K562 (cell line): Measurements from ENCODE around the gene TMCO4. TPM values are rescaled to one million over a fixed set of nuclear protein-coding genes. Genes with fewer than 3 reads are reported as not detected.
A peak's percentile ranks its signal among the peaks of the same experiment; 100 is the strongest.

ENCODE experiments used
- GABPA ChIP-seq: fragments of 200-800 bp; sonication (Bioruptor generic); conservative IDR thresholded peaks from 2 replicates; pipeline ENCODE4 v1.6.1; 2016; ENCODE audit warnings: low read depth, missing genetic modification characterization, missing compliant biosample characterization
- HDAC2 ChIP-seq: fragments of 450-650 bp; IDR thresholded peaks from 2 replicates; pipeline ENCODE4 v1.6.1; 2016; ENCODE audit warnings: mild to moderate bottlenecking
- KDM1A ChIP-seq, 2 experiments: fragments of 450-650 bp; IDR thresholded peaks; 2 replicates each; pipeline ENCODE4 v1.6.1; 2016; ENCODE audit warnings: mild to moderate bottlenecking in 2 of 2
- KLF1 ChIP-seq: fragments of 450-650 bp; IDR thresholded peaks from 2 replicates; pipeline ENCODE4 v1.6.1; 2016; ENCODE audit warnings: missing genetic modification characterization, missing compliant biosample characterization
- MCM7 ChIP-seq, 2 experiments: fragments of 450-650 bp; IDR thresholded peaks; 2 replicates each; pipeline ENCODE4 v1.6.1; 2016 to 2018
- RBM25 ChIP-seq: fragments of 200-400 bp; formaldehyde crosslinking; IDR thresholded peaks from 2 replicates; pipeline ENCODE4 v1.6.1; 2018; ENCODE audit warnings: low read length, low read depth, moderate library complexity; ENCODE audit not compliant: severe bottlenecking
- RCOR1 ChIP-seq, 2 experiments: IDR thresholded peaks; 2 replicates each; pipeline ENCODE4 v1.6.1; 2012; ENCODE audit warnings: low read depth in 2 of 2, low read length in 2 of 2, borderline replicate concordance in 1 of 2, improper control_type of control experiment in 1 of 2
- RFX5 ChIP-seq: IDR thresholded peaks from 2 replicates; pipeline ENCODE4 v1.6.1; 2011; ENCODE audit warnings: low read depth, mild to moderate bottlenecking, improper control_type of control experiment, low read length
- ZNF780A ChIP-seq: fragments of 250-450 bp; sonication (Bioruptor Pico); IDR thresholded peaks from 2 replicates; pipeline ENCODE4 v1.5.0; 2021; ENCODE audit warnings: mild to moderate bottlenecking
- polyA plus RNA-seq, 8 experiments: library from polyadenylated mRNA; depleted of rRNA in 4 of 8; stranded (reverse) in 5 of 8; unstranded in 3 of 8; fragments of >200 nt; fragmentation: Nextera tagmentation in 2 of 8; fragmentation: Illumina TruSeq in 1 of 8; extraction: Ambion mirVana in 2 of 8; extraction: Trizol in 1 of 8; gene quantifications; 2 replicates each; pipeline versions ENCODE4 v1.2.1 to v1.2.3, GENCODE V29; 2011 to 2014; ENCODE audit warnings: inconsistent platforms in 1 of 8, missing spikeins in 1 of 8
- total RNA-seq, 7 experiments: library from RNA; depleted of rRNA in 6 of 7; stranded (reverse); fragments of >200 nt in 6 of 7; fragmentation: Illumina TruSeq in 2 of 7; extraction: Trizol in 2 of 7; gene quantifications; 2 replicates each; pipeline versions ENCODE4 v1.2.1 to v1.2.3, GENCODE V29; 2011 to 2021; ENCODE audit warnings: low replicate concordance in 1 of 7
- TF ChIP-seq, protein P1 (sequence below): fragments of 250-450 bp; sonication (Bioruptor Pico); IDR thresholded peaks from 2 replicates; pipeline ENCODE4 v1.5.0; 2021

TMCO4 gene
- total and polyA plus RNA-seq, 9 of the 15 experiments (the other 6 are each of a cell fraction or from before 2014, with no cell fraction given) = 0.06 to 2.1 (median 1.2) TPM

GRCh38 chr1:19770436-19771190, 29.1 kb downstream of the TMCO4 start (continued):
- 0 out of 2 replicates have a peak, but pooled peaks have one; percentile 35 for TF ChIP-seq RFX5
- TF ChIP-seq MCM7 (IDR thresholded peaks at IDR 0.05) = no peak
- peak; percentile 55 to 71; a peak in 3 of 4 replicates for TF ChIP-seq KDM1A (IDR thresholded peaks at IDR 0.05)
- TF ChIP-seq KLF1 = 0 out of 2 replicates have a peak, but pooled peaks have one; percentile 38
- peak; percentile 98 for TF ChIP-seq RBM25
- no peak for TF ChIP-seq ZNF780A (CRISPR knock-in tag)
- TF ChIP-seq HDAC2 = peak; percentile 42; the same call in 1 of the 2 replicates
- no peak for TF ChIP-seq GABPA (tag)
- TF ChIP-seq, protein P1, sequence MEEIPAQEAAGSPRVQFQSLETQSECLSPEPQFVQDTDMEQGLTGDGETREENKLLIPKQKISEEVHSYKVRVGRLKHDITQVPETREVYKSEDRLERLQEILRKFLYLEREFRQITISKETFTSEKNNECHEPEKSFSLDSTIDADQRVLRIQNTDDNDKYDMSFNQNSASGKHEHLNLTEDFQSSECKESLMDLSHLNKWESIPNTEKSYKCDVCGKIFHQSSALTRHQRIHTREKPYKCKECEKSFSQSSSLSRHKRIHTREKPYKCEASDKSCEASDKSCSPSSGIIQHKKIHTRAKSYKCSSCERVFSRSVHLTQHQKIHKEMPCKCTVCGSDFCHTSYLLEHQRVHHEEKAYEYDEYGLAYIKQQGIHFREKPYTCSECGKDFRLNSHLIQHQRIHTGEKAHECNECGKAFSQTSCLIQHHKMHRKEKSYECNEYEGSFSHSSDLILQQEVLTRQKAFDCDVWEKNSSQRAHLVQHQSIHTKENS (CRISPR knock-in tag) = no peak
- peak in 1 of 2 experiments; percentile 50; a peak in 1 of 4 replicates for TF ChIP-seq RCOR1 (IDR thresholded peaks at IDR 0.05; ENCODE audit: borderline replicate concordance in 1 of 2, low read depth in 2 of 2, low read length in 2 of 2)
